IMR-90 (cell line): ENCODE results near the gene COL5A1.

Source experiments
- CEBPB ChIP-seq: IDR thresholded peaks from 2 replicates; pipeline ENCODE4 v1.6.1; 2012; ENCODE audit warnings: low read depth, low read length, improper control_type of control experiment
- CHD1 ChIP-seq: IDR thresholded peaks from 2 replicates; pipeline ENCODE4 v1.6.1; 2012; ENCODE audit warnings: low read depth, low read length, improper control_type of control experiment
- FOS ChIP-seq: fragments of 150-350 bp; IDR thresholded peaks from 2 replicates; pipeline ENCODE4 v1.6.1; 2016; ENCODE audit warnings: low read depth, low read length
- MAFK ChIP-seq: IDR thresholded peaks from 2 replicates; pipeline ENCODE4 v1.6.1; 2012; ENCODE audit warnings: low read depth, low read length, improper control_type of control experiment
- MAZ ChIP-seq: IDR thresholded peaks from 2 replicates; pipeline ENCODE4 v1.6.1; 2012; ENCODE audit warnings: low read depth, mild to moderate bottlenecking, low read length, improper control_type of control experiment, moderate library complexity, borderline replicate concordance
- MXI1 ChIP-seq: IDR thresholded peaks from 2 replicates; pipeline ENCODE4 v1.6.1; 2012; ENCODE audit warnings: low read depth, mild to moderate bottlenecking, low read length, moderate library complexity, borderline replicate concordance
- POLR2A ChIP-seq: IDR thresholded peaks from 2 replicates; pipeline ENCODE4 v1.6.1; 2012; ENCODE audit warnings: mild to moderate bottlenecking, low read depth, low read length
- RAD21 ChIP-seq: IDR thresholded peaks from 2 replicates; pipeline ENCODE4 v1.6.1; 2012; ENCODE audit warnings: low read length, improper control_type of control experiment
- RFX5 ChIP-seq: IDR thresholded peaks from 2 replicates; pipeline ENCODE4 v1.8.0; 2012; ENCODE audit warnings: low read depth, mild to moderate bottlenecking, low read length, moderate library complexity
- SMC3 ChIP-seq: fragments of 150-350 bp; IDR thresholded peaks from 2 replicates; pipeline ENCODE4 v1.6.1; 2016; ENCODE audit warnings: low read depth, mild to moderate bottlenecking, antibody characterized with exemption, low read length, moderate library complexity
- USF2 ChIP-seq: fragments of 150-350 bp; IDR thresholded peaks from 2 replicates; pipeline ENCODE4 v1.6.1; 2017; ENCODE audit warnings: mild to moderate bottlenecking, antibody characterized with exemption, low read length, low read depth
- TF ChIP-seq, protein P1 (sequence below): conservative IDR thresholded peaks from 2 replicates; pipeline ENCODE4 v1.5.1; 2012; ENCODE audit warnings: mild to moderate bottlenecking, low read depth, low read length, improper control_type of control experiment

GRCh38 chr9:134852906-134853654 is 211.5 kb downstream of the COL5A1 start:
- TF ChIP-seq, protein P1, sequence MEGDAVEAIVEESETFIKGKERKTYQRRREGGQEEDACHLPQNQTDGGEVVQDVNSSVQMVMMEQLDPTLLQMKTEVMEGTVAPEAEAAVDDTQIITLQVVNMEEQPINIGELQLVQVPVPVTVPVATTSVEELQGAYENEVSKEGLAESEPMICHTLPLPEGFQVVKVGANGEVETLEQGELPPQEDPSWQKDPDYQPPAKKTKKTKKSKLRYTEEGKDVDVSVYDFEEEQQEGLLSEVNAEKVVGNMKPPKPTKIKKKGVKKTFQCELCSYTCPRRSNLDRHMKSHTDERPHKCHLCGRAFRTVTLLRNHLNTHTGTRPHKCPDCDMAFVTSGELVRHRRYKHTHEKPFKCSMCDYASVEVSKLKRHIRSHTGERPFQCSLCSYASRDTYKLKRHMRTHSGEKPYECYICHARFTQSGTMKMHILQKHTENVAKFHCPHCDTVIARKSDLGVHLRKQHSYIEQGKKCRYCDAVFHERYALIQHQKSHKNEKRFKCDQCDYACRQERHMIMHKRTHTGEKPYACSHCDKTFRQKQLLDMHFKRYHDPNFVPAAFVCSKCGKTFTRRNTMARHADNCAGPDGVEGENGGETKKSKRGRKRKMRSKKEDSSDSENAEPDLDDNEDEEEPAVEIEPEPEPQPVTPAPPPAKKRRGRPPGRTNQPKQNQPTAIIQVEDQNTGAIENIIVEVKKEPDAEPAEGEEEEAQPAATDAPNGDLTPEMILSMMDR = no peak
- no peak for TF ChIP-seq USF2
- TF ChIP-seq POLR2A = no peak
- no peak for TF ChIP-seq SMC3
- no peak for TF ChIP-seq CEBPB
- no peak for TF ChIP-seq CHD1
- no peak for TF ChIP-seq RAD21
- no peak for TF ChIP-seq RFX5
- no peak for TF ChIP-seq MAZ
- no peak for TF ChIP-seq MXI1
- TF ChIP-seq FOS = no peak
- TF ChIP-seq MAFK = no peak
